GM12873 (cell line): Measurements from ENCODE around the gene OBP2B.

Experiments
- CTCF ChIP-seq: IDR thresholded peaks from 2 replicates; pipeline ENCODE4 v1.5.1; 2012; ENCODE audit warnings: low read depth, mild to moderate bottlenecking, moderate library complexity, low read length, control low read depth; ENCODE audit not compliant: insufficient read depth; ENCODE audit errors: missing control alignments

The OBP2B gene

DNA sequence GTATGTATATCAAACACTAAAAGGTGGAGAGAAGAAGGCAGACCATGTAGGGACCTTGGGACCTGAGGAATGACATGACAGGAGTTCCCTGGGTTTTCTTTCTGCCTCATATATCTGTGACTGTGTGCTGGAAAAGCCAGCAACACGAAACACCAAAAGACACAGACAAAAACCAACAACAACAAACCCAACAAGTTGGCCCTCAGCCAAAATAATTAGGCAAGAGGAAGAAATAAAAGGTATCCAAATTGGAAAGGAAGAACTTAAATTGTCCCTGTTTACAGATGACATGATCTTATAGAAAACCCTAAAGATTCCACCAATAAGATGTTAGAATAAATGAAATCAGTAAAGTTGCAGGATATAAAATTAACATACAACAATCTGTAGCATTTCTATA, 44.2 kb upstream of the OBP2B start:
- no peak for TF ChIP-seq CTCF

DNA sequence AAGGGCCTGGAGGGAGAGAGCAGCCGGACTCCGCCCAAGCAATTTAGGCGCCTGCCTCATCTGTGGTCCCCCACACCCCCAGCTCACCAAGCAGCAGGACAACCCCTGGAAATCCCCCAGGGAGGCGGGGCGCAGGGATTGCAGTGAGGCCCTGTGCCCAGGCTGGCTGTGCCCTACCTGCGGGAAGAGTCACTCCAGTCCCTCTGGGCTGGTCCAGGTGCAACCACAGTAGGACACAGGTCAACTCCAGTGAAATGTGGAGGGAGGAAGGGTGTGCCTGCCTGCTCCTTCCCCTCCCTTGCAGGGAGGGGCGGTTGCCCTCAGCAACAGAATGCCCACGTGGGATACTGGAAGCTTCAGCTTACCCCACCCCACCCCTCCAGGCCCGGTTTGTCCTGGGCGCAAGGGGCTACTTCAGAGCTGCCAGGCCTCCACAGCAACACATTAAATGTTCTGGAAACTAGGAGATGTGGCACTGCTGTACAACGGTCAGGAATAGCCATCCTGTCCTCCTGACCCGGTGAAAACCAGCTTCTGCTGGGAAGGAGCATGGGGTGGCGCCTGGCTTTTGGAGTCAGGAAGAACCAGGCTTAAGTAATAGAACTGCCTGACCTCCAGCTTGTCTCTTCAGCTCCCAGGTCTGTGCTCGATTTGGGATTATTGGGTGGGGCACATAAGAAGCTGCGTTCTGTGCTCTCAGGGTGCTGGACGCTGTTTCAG, 43.4 kb upstream of the OBP2B start:
- no peak for TF ChIP-seq CTCF

DNA sequence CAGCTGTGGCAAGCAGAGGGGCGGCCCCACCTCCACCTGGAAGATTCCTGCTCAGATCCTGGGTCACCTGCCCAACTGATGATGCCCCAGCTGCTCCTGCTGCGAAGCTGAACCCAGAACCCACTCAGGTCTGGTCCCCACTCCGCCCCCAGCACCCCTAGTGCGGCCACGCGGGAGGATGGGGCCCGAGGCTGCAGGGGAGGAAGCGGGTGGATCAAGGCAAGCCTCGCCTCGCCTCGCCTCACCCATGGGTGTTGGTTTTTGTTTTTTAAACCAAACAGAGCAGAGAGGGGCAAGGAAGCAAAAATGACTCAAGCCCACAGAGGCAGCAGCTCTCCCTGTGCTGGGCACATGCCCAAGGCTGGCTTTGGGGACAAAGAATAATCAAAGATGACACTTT, 42.7 kb upstream of the OBP2B start:
- no peak for TF ChIP-seq CTCF

- TF ChIP-seq CTCF, result no peak
These were observed 41.7 kb upstream of the OBP2B start for GRCh38 chr9:133250741-133251170.

GRCh38 chr9:133249337-133249736, 40.3 kb upstream of the OBP2B start:
- TF ChIP-seq CTCF, result no peak

DNA sequence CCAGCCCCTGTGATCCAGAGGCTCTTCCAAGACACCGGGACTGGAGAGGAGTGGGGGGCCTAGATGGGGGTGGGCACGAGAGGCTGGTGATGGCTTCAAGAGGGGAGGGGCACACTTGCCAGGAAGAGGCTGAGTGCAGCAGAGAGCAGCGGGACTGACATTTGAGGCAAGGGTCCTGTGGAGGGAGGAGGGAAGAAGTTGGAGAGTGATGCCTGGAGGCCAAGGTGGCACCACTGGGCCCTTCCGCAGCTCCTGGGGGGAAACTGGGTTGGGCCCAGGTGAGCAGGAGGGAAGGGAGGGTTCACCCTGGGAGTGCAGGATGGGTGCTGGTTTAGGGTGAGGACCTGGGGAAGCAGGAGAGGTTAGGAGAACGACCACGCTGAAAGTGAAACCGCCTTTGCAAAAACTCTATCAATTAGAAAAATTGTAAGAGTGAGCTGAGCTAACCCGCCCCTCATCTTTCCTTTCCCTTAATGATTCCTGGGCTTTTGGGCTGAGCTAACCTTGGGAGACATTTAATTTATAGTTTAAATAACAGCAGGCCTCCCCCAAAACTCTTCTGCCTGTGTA, 39.8 kb upstream of the OBP2B start:
- TF ChIP-seq CTCF, result no peak

DNA sequence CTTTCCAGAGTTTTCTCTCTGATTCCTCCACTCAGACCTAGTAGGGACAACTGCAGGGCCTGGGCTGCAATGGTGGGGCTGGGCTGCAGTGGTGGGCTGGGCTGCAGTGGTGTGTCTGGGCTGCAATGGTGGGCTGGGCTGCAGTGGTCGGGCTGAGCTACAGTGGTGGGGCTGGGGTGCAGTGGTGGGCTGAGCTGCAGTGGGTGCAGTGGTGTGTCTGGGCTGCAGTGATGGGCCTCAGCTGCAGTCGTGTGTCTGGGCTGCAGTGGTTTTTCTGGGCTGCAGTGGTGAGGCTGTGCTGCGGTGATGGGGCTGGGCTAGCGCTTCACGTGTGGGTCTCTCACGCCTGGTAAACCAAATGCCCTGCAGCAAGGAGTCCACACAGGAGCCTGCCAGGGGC, 38.6 kb upstream of the OBP2B start:
- TF ChIP-seq CTCF, result no peak
